ENCODE results near the gene MTX1. TPM values are rescaled to one million over a fixed set of nuclear protein-coding genes. Genes with fewer than 3 reads are reported as not detected.

The MTX1 gene
- total and polyA plus RNA-seq, 2 experiments from 2014 or later = 77.7 to 106 TPM

GRCh38 chr1:155181371-155182051 is 27.0 kb upstream of the MTX1 start:
- Histone ChIP-seq H3K4me3 (no peak overlapping the region), H3K4me1 (ENCODE audit: insufficient read depth) (peaks cover 14% of the 10 kb centered on the region; the same call in 1 of the 2 replicates), H3K27ac (ENCODE audit: low read depth) (no peak overlapping the region), H3K27me3 (ENCODE audit: insufficient read depth) (no peaks in the 10 kb centered on the region), H3K9me2 (ENCODE audit: insufficient read depth) (no peaks in the 10 kb centered on the region), H3K4me2 (no peak overlapping the region), H4K20me1 (replicated peaks; ENCODE audit: insufficient read depth) (no peaks in the 10 kb centered on the region), H3F3A (replicated peaks; ENCODE audit: low read depth) (no peaks in the 10 kb centered on the region), H3K36me3 (ENCODE audit: insufficient read depth) (peaks cover 20% of the 10 kb centered on the region; the same call in 1 of the 2 replicates), H2AFZ (no peak overlapping the region), H3K79me2 (replicated peaks; ENCODE audit: insufficient read depth) (no peaks in the 10 kb centered on the region)
- H3K4me3 Mint-ChIP-seq = no peak overlapping the region
- DNase-seq (ENCODE audit: low spot score) = no peak
- H3K27ac Mint-ChIP-seq = no peak overlapping the region
- TF ChIP-seq ZNF114 (CRISPR knock-in tag; IDR thresholded peaks at IDR 0.05) (no peak), CREB1 (CRISPR knock-in tag; IDR thresholded peaks at IDR 0.05; ENCODE audit: low read depth) (no peak), REST (IDR thresholded peaks at IDR 0.05; ENCODE audit: unreplicated experiment) (no peak)
- ATAC-seq = no peak
- peaks cover 54% of the 10 kb centered on the region for H3K36me3 Mint-ChIP-seq (ENCODE audit: low read depth)
- H3K4me1 Mint-ChIP-seq = peaks cover 18% of the 10 kb centered on the region
- no peaks in the 10 kb centered on the region for H3K9me3 Mint-ChIP-seq
- H3K27me3 Mint-ChIP-seq (ENCODE audit: insufficient read depth, low read depth, poor library complexity) = peaks cover 10% of the 10 kb centered on the region

GRCh38 chr1:155182052-155182550 is 26.4 kb upstream of the MTX1 start:
- H3F3A ChIP-seq (replicated peaks; ENCODE audit: low read depth) = no peaks in the 10 kb centered on the region
- H3K79me2 ChIP-seq (replicated peaks; ENCODE audit: insufficient read depth) = no peaks in the 10 kb centered on the region
- H3K4me3 Mint-ChIP-seq = no peak overlapping the region
- H3K4me1 ChIP-seq (ENCODE audit: insufficient read depth) = peaks cover 17% of the 10 kb centered on the region; the same call in 1 of the 2 replicates
- H3K27ac Mint-ChIP-seq = no peak overlapping the region
- DNase-seq (ENCODE audit: low spot score) (no peak), ATAC-seq (no peak)
- no peaks in the 10 kb centered on the region for H3K9me2 ChIP-seq (ENCODE audit: insufficient read depth)
- peaks cover 17% of the 10 kb centered on the region; the same call in 1 of the 2 replicates for H3K36me3 ChIP-seq (ENCODE audit: insufficient read depth)
- peaks cover 48% of the 10 kb centered on the region for H3K36me3 Mint-ChIP-seq (ENCODE audit: low read depth)
- no peak overlapping the region for H3K27ac ChIP-seq (ENCODE audit: low read depth)
- no peak overlapping the region for H3K4me2 ChIP-seq
- no peaks in the 10 kb centered on the region for H3K9me3 Mint-ChIP-seq
- H4K20me1 ChIP-seq (replicated peaks; ENCODE audit: insufficient read depth) = no peaks in the 10 kb centered on the region
- H3K4me3 ChIP-seq = no peak overlapping the region
- H3K4me1 Mint-ChIP-seq = peaks cover 19% of the 10 kb centered on the region
- H3K27me3 ChIP-seq (ENCODE audit: insufficient read depth) = no peaks in the 10 kb centered on the region
- H3K27me3 Mint-ChIP-seq (ENCODE audit: insufficient read depth, low read depth, poor library complexity) = peaks cover 12% of the 10 kb centered on the region
- H2AFZ ChIP-seq = no peak overlapping the region
- TF ChIP-seq EZH2 (IDR thresholded peaks at IDR 0.05; ENCODE audit: low read depth, unreplicated experiment) (no peak), EZH2phosphoT487 (IDR thresholded peaks at IDR 0.05; ENCODE audit: unreplicated experiment) (no peak), CREB1 (CRISPR knock-in tag; IDR thresholded peaks at IDR 0.05; ENCODE audit: low read depth) (no peak), NANOG (IDR thresholded peaks at IDR 0.05; ENCODE audit: borderline replicate concordance) (no peak), POLR2AphosphoS5 (IDR thresholded peaks at IDR 0.05; ENCODE audit: low read depth) (no peak)
- TF ChIP-seq, protein P1, sequence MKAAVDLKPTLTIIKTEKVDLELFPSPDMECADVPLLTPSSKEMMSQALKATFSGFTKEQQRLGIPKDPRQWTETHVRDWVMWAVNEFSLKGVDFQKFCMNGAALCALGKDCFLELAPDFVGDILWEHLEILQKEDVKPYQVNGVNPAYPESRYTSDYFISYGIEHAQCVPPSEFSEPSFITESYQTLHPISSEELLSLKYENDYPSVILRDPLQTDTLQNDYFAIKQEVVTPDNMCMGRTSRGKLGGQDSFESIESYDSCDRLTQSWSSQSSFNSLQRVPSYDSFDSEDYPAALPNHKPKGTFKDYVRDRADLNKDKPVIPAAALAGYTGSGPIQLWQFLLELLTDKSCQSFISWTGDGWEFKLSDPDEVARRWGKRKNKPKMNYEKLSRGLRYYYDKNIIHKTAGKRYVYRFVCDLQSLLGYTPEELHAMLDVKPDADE (IDR thresholded peaks at IDR 0.05) = no peak
- TF ChIP-seq, protein P2, sequence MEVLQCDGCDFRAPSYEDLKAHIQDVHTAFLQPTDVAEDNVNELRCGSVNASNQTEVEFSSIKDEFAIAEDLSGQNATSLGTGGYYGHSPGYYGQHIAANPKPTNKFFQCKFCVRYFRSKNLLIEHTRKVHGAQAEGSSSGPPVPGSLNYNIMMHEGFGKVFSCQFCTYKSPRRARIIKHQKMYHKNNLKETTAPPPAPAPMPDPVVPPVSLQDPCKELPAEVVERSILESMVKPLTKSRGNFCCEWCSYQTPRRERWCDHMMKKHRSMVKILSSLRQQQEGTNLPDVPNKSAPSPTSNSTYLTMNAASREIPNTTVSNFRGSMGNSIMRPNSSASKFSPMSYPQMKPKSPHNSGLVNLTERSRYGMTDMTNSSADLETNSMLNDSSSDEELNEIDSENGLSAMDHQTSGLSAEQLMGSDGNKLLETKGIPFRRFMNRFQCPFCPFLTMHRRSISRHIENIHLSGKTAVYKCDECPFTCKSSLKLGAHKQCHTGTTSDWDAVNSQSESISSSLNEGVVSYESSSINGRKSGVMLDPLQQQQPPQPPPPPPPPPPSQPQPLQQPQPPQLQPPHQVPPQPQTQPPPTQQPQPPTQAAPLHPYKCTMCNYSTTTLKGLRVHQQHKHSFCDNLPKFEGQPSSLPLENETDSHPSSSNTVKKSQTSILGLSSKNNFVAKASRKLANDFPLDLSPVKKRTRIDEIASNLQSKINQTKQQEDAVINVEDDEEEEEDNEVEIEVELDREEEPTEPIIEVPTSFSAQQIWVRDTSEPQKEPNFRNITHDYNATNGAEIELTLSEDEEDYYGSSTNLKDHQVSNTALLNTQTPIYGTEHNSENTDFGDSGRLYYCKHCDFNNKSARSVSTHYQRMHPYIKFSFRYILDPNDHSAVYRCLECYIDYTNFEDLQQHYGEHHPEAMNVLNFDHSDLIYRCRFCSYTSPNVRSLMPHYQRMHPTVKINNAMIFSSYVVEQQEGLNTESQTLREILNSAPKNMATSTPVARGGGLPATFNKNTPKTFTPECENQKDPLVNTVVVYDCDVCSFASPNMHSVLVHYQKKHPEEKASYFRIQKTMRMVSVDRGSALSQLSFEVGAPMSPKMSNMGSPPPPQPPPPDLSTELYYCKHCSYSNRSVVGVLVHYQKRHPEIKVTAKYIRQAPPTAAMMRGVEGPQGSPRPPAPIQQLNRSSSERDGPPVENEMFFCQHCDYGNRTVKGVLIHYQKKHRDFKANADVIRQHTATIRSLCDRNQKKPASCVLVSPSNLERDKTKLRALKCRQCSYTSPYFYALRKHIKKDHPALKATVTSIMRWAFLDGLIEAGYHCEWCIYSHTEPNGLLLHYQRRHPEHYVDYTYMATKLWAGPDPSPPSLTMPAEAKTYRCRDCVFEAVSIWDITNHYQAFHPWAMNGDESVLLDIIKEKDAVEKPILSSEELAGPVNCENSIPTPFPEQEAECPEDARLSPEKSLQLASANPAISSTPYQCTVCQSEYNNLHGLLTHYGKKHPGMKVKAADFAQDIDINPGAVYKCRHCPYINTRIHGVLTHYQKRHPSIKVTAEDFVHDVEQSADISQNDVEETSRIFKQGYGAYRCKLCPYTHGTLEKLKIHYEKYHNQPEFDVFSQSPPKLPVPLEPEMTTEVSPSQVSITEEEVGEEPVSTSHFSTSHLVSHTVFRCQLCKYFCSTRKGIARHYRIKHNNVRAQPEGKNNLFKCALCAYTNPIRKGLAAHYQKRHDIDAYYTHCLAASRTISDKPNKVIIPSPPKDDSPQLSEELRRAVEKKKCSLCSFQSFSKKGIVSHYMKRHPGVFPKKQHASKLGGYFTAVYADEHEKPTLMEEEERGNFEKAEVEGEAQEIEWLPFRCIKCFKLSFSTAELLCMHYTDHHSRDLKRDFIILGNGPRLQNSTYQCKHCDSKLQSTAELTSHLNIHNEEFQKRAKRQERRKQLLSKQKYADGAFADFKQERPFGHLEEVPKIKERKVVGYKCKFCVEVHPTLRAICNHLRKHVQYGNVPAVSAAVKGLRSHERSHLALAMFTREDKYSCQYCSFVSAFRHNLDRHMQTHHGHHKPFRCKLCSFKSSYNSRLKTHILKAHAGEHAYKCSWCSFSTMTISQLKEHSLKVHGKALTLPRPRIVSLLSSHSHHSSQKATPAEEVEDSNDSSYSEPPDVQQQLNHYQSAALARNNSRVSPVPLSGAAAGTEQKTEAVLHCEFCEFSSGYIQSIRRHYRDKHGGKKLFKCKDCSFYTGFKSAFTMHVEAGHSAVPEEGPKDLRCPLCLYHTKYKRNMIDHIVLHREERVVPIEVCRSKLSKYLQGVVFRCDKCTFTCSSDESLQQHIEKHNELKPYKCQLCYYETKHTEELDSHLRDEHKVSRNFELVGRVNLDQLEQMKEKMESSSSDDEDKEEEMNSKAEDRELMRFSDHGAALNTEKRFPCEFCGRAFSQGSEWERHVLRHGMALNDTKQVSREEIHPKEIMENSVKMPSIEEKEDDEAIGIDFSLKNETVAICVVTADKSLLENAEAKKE (CRISPR knock-in tag; IDR thresholded peaks at IDR 0.05) = no peak
